ENCODE measurements around the gene GLI1.
"Not testable (repeated sequence)": the region's sequence is repeated elsewhere in the genome, so short reads cannot be mapped to it uniquely, and the experiment has no call there.

GLI1 gene

DNA sequence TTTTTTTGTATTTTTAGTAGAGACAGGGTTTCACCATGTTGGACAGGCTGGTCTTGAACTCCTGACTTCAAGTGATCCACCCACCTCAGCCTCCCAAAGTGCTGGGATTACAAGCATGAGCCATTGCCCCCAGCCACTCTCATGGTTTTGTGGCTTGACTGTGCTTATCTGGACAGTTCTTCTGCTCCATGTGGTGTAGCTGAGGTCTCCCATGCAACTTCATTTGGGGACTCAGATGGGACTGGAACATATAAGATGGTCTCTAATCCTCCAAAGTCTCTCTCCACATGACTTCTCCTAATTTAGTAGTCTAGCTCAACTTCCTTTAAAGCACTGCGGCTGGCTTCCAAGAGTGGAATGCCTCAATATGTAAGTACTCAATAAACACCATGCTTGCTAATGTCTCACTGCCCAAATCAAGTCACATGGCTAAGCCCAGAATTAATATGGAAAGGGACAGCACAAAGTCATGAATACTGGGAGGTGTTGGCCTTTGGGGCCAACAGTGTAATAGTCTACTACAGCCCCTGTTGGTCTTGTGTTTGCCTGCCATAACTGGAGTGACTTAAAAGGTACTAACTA lies 17.6 kb upstream of the GLI1 start:
- DNase-seq (ENCODE audit: low read depth in 2 of 2) = no peak

GRCh38 chr12:57444337-57444736 lies 15.2 kb upstream of the GLI1 start:
- not testable (repeated sequence) for DNase-seq (ENCODE audit: low read depth in 2 of 2)

DNA sequence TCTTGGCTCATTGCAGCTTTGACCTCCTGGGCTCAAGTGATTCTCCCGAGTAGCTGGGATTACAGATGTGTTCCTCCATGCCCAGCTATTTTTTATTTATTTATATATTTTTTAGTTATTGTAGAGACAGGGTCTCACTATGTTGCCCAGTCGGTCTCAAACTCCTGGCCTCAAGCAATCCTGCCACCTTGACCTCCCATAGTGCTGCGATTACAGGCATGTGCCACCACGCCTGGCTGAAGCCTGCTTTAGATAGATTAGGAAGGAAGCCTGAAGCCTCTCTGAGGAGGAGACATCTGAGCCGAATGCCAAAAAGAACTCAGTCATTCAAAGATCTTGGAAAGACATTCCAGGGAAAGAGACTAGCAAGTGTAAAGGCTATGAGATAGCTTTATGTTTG lies 14.8 kb upstream of the GLI1 start:
- DNase-seq (ENCODE audit: low read depth in 2 of 2) = no peak

- no peak for DNase-seq (ENCODE audit: low read depth in 2 of 2)
These were observed 13.2 kb upstream of the GLI1 start for GRCh38 chr12:57446292-57446960.

DNA sequence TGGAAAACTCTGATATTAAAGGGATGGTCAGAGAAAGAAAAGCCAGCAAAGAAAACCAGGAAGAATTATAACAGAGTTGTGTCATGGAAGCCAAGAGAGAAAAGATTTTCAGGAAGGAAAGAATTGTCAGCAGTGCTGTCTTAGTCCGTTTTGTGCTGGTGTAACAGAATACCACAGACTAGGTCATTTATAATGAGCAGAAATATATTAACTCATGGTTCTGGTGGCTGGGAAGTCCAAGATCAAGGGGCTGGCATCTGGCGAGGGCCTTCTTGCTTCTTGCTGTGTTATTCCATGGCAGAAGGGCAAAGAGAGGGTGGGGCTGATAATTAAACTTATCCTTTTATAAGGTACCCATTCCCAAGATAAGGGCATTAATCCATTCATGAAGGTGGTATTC lies 10.9 kb upstream of the GLI1 start:
- DNase-seq (ENCODE audit: low read depth in 2 of 2) = no peak

- no peak for DNase-seq (ENCODE audit: low read depth in 2 of 2)
These were observed 10.2 kb upstream of the GLI1 start for GRCh38 chr12:57449375-57449774.

DNA sequence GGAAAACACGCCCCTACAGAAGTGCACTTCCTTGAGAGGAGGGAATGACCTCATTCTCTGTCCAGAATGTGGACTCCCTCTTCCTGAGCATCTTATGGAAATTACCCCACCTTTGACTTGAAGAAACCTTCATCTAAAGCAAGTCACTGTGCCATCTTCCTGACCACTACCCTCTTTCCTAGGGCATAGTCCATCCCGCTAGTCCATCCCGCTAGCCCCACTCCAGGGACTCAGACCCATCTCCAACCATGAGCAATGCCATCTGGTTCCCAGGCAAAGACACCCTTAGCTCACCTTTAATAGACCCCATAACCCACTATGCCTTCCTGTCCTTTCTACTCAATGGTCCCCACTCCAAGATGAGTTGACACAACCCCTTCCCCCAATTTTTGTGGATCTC lies 9.5 kb upstream of the GLI1 start:
- no peak for DNase-seq (ENCODE audit: low read depth in 2 of 2)

- DNase-seq (ENCODE audit: low read depth in 2 of 2) = no peak
These were observed 8.3 kb upstream of the GLI1 start for GRCh38 chr12:57451233-57451778.

GRCh38 chr12:57452181-57452936 lies 7.2 kb upstream of the GLI1 start:
- no peak for DNase-seq (ENCODE audit: low read depth in 2 of 2)

DNA sequence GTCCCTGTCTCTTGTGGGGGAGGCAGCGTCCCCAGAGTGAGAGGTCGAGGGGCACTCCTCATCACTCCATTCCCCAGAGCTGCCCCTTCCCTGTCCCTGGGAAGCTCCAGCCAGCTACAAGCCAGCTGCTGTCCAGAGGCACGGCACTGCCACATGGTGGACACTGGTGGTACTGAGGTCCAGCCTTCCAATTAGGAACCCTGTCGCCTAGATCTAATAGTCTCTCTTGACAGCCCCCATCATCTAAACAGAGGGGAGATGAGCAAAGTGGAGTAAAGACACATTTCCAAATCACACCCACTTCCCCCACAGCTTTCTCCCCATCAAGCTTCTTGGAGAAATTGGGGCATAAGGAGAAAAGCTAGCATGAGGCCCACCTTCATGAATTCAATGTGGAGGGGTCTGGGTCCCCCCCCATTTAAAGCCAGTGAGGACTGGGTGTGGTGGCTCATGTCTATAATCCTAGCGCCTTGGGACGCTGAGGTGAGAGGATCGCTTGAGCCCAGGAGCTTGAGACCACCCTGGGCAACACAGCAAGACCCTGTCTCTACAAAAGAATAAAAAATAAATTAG lies 6.6 kb upstream of the GLI1 start:
- peak in 1 of 2 donors; percentile 56 for DNase-seq (ENCODE audit: low read depth in 2 of 2)

- no peak for DNase-seq (ENCODE audit: low read depth in 2 of 2)
These were observed 5.4 kb upstream of the GLI1 start for GRCh38 chr12:57454213-57454565.

DNA sequence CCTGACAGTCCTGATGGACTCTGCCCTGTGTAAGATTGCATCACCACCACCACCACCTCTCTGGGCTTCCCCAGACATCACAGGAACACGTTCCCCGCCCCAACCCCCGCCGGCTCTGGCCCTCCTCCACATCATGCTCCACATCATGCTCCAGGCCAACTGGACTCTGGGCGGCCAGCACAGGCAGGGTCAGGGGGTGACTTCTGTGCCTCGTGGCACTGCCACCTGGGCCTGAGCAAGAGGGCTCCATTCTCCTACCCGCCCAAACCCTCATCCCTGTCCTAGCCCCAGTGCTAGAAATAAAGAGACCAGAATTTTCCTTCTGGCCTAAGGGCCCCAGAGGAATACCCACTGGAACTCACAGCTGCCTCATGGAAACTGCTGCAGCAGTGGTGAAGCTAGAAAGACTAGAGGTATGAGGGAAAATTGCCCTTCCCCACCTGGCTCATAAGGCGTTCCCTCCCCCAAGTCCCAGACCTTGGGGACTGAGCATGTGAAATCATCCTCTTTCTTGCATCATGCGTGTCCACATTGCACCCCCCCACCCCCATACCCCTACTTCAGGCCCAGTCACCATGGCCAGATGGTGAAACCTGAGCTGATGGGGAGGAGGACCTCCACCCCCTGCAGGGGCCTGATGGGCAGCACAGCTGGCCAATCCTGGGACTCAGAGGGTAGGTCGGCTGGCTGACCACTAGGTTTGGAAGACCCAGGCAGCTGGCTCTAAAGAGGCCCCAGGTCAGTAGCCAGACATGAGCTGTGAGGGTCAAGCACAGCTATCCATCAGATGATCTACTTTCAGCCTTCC lies 4.8 kb upstream of the GLI1 start, which contains the start of gene INHBE:
Gene INHBE, plus strand, starts transcription at position 742 of the 808 bp plus-strand sequence. CDS start 230 bp downstream, outside the sequence.
- no peak for DNase-seq (ENCODE audit: low read depth in 2 of 2)

DNA sequence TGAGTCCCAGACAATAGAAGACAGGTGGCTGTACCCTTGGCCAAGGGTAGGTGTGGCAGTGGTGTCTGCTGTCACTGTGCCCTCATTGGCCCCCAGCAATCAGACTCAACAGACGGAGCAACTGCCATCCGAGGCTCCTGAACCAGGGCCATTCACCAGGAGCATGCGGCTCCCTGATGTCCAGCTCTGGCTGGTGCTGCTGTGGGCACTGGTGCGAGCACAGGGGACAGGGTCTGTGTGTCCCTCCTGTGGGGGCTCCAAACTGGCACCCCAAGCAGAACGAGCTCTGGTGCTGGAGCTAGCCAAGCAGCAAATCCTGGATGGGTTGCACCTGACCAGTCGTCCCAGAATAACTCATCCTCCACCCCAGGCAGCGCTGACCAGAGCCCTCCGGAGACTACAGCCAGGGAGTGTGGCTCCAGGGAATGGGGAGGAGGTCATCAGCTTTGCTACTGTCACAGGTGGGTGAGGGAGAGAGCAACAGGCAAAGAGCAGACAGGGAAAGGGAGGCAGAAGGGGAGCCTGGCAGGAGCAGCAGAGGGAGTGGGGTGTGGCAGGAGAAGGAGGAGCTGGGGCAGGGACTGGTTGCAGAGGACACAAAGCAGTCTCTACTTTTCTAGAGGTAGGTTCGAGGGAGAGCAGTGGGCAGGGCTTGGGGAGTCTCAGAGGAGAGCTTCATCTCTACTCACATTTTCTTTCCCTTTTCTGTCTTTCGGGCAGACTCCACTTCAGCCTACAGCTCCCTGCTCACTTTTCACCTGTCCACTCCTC lies 4.0 kb upstream of the GLI1 start:
- no peak for DNase-seq (ENCODE audit: low read depth in 2 of 2)

DNA sequence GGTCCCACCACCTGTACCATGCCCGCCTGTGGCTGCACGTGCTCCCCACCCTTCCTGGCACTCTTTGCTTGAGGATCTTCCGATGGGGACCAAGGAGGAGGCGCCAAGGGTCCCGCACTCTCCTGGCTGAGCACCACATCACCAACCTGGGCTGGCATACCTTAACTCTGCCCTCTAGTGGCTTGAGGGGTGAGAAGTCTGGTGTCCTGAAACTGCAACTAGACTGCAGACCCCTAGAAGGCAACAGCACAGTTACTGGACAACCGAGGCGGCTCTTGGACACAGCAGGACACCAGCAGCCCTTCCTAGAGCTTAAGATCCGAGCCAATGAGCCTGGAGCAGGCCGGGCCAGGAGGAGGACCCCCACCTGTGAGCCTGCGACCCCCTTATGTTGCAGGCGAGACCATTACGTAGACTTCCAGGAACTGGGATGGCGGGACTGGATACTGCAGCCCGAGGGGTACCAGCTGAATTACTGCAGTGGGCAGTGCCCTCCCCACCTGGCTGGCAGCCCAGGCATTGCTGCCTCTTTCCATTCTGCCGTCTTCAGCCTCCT lies 3.4 kb upstream of the GLI1 start:
- DNase-seq (ENCODE audit: low read depth in 2 of 2) = no peak

- no peak for DNase-seq (ENCODE audit: low read depth in 2 of 2)
These were observed 2.7 kb upstream of the GLI1 start for GRCh38 chr12:57456737-57457490.

GRCh38 chr12:57458665-57459054 lies 925 bp upstream of the GLI1 start:
- DNase-seq (ENCODE audit: low read depth in 2 of 2) = no peak

DNA sequence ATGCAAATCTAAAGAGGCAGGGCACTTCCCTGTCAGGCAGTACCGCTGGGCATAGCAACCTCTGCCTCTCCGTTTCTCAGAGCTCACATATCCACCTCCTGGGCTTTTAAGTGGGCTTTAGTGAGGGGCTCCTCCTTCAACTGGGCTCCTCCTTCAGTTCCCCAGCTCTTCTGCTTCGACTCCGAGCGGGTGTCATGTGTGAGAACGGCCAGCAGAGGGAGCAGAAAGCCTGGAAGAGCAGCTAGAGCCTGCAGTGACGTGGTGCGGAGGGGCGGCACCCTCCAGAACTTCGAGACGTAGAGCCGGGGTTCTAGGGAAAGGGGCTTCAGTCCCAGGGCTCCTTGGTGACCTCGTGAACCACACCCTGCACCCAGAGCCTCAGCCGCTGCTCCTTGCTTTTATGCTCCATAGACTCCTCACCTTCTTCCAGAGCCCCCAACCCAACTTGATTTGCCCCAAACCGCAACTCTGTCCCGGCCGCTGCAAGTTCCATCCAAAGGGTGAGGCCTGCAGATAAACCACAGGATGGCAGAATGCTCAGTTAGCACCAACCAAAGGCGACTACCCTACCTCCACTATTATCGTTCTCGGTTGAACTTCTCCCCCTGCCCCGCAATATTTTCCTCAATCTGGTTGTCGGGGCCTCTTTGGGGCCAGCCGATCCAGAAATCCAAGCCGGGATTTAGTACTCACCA lies 383 bp upstream of the GLI1 start:
- peak; percentile 90 to 95 for DNase-seq (ENCODE audit: low read depth in 2 of 2)

GRCh38 chr12:57460468-57460784 lies 841 bp downstream of the GLI1 start:
- no peak for DNase-seq (ENCODE audit: low read depth in 2 of 2)

DNA sequence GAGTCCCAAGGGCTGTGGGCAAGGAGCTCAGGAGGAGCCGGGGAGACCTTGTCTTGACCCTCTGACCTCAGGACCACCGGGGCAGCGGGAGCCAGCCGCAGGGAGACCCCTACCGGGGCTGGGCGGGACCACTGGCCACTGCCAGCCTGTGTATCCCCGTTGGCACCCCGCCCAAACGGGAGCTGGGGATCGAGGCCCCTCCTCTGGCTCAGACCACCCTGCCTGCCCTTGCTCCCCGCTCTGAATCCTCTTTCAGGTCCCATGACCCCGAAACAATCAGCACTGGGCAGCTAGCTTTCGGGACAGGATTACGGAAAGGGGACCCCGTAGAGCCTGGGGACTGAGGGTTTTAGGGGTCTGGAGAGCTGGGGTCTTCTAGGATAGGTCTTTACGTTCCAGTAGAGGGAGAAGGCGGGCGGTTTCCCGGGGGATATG lies 1.3 kb downstream of the GLI1 start:
- no peak for DNase-seq (ENCODE audit: low read depth in 2 of 2)

Data from activated CD4-positive, alpha-beta T cell treated with anti-CD3 and anti-CD28 coated beads for 24 hours (primary cell).